Endothelial cell of umbilical vein (primary cell): ENCODE measurements around the gene ARHGEF6.

Experiments used
- EZH2 ChIP-seq: IDR thresholded peaks from 2 replicates; pipeline ENCODE4 v1.6.1; 2012; ENCODE audit warnings: borderline replicate concordance, low read depth, mild to moderate bottlenecking, moderate library complexity, low read length, inconsistent platforms; ENCODE audit not compliant: severe bottlenecking
- FOS ChIP-seq: IDR thresholded peaks from 2 replicates; pipeline ENCODE4 v1.6.1; 2011; ENCODE audit warnings: mild to moderate bottlenecking, low read length, moderate library complexity, borderline replicate concordance; ENCODE audit not compliant: insufficient read depth
- JUN ChIP-seq: IDR thresholded peaks from 2 replicates; pipeline ENCODE4 v1.6.1; 2011; ENCODE audit warnings: borderline replicate concordance, low read depth; ENCODE audit not compliant: insufficient read length, insufficient read depth
- POLR2A ChIP-seq: IDR thresholded peaks from 2 replicates; pipeline ENCODE4 v1.6.1; 2012; ENCODE audit warnings: low read depth, mild to moderate bottlenecking, control low read depth, low read length
- POLR2AphosphoS5 ChIP-seq: IDR thresholded peaks from 2 replicates; pipeline ENCODE4 v1.6.1; 2012; ENCODE audit warnings: low read depth, mild to moderate bottlenecking, control low read depth, low read length, moderate library complexity; ENCODE audit not compliant: insufficient read depth
- TF ChIP-seq, protein P1 (sequence below), 2 donors: IDR thresholded peaks; 1 replicate in 1 of 2; 2 replicates in 1 of 2; pipeline ENCODE4 v1.5.1; 2011; ENCODE audit warnings: low read length in 2 of 2, mild to moderate bottlenecking in 2 of 2, moderate library complexity in 2 of 2, control low read depth in 1 of 2, inconsistent platforms in 1 of 2, low read depth in 1 of 2; ENCODE audit not compliant: insufficient read depth in 1 of 2; ENCODE audit errors: extremely low read depth in 1 of 2

DNA sequence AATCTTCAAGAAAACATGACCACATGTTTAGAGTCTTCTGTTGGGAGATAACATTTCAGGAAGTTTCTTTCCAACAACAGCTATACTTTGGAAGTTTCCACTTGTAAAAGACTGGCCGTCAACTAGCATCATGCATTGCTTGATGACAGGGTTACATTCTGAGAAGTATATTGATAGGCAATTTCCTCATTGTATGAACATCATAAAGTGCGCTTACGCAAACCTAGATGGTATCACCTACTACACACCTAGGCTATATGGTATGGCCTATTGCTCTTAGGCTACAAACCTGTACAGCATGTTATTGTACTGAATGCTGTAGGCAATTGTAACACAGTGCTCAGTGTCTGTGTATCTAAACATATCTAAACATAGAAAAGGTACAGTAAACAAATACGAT lies 158.2 kb downstream of the ARHGEF6 start:
- TF ChIP-seq POLR2AphosphoS5 (no peak), POLR2A (no peak), EZH2 (no peak), FOS (no peak), JUN (no peak)
- TF ChIP-seq, protein P1, sequence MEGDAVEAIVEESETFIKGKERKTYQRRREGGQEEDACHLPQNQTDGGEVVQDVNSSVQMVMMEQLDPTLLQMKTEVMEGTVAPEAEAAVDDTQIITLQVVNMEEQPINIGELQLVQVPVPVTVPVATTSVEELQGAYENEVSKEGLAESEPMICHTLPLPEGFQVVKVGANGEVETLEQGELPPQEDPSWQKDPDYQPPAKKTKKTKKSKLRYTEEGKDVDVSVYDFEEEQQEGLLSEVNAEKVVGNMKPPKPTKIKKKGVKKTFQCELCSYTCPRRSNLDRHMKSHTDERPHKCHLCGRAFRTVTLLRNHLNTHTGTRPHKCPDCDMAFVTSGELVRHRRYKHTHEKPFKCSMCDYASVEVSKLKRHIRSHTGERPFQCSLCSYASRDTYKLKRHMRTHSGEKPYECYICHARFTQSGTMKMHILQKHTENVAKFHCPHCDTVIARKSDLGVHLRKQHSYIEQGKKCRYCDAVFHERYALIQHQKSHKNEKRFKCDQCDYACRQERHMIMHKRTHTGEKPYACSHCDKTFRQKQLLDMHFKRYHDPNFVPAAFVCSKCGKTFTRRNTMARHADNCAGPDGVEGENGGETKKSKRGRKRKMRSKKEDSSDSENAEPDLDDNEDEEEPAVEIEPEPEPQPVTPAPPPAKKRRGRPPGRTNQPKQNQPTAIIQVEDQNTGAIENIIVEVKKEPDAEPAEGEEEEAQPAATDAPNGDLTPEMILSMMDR (IDR thresholded peaks at IDR 0.05; ENCODE audit: extremely low read depth in 1 of 2, insufficient read depth in 1 of 2, low read depth in 1 of 2, low read length in 2 of 2): no peak
